H9 (cell line): ENCODE data around the gene XPR1. TPM values are rescaled to one million over a fixed set of nuclear protein-coding genes. Genes with fewer than 3 reads are reported as not detected.

Experiments
- DNase-seq: peaks from one replicate; pipeline ENCODE4 v3.0.0-alpha.2; 2017
- H2AFZ ChIP-seq: one replicate; pipeline ENCODE4 v1.6.1; 2013; ENCODE audit warnings: mild to moderate bottlenecking, low read length, control low read depth, moderate library complexity
- H2AK5ac ChIP-seq: 2 replicates; pipeline ENCODE4 v1.6.1; 2013; ENCODE audit warnings: low read length, control low read depth, mixed read lengths; ENCODE audit not compliant: insufficient read length
- H2BK120ac ChIP-seq: one replicate; pipeline ENCODE4 v1.6.1; 2013; ENCODE audit warnings: low read depth, mild to moderate bottlenecking, low read length, control low read depth, inconsistent platforms; ENCODE audit not compliant: poor library complexity, severe bottlenecking
- H2BK12ac ChIP-seq: 2 replicates; pipeline ENCODE4 v1.6.1; 2013; ENCODE audit warnings: low read length, control low read depth, mixed read lengths, low read depth; ENCODE audit not compliant: insufficient read length
- H2BK15ac ChIP-seq: 2 replicates; pipeline ENCODE4 v1.6.1; 2013; ENCODE audit warnings: low read depth, low read length, control low read depth
- H2BK20ac ChIP-seq: one replicate; pipeline ENCODE4 v1.6.1; 2013; ENCODE audit warnings: low read depth, mild to moderate bottlenecking, low read length, control low read depth, inconsistent platforms; ENCODE audit not compliant: poor library complexity, severe bottlenecking
- H2BK5ac ChIP-seq: 2 replicates; pipeline ENCODE4 v1.6.1; 2013; ENCODE audit warnings: low read length, control low read depth, mixed read lengths; ENCODE audit not compliant: insufficient read length
- H3K14ac ChIP-seq: 2 replicates; pipeline ENCODE4 v1.6.1; 2013; ENCODE audit warnings: low read length, control low read depth; ENCODE audit not compliant: insufficient read depth
- H3K18ac ChIP-seq: 2 replicates; pipeline ENCODE4 v1.6.1; 2013; ENCODE audit warnings: low read depth, mild to moderate bottlenecking, mixed read lengths, low read length, control low read depth; ENCODE audit not compliant: insufficient read length
- H3K23ac ChIP-seq: 2 replicates; pipeline ENCODE4 v1.6.1; 2013; ENCODE audit warnings: low read length, control low read depth, mixed read lengths, low read depth; ENCODE audit not compliant: insufficient read length
- H3K23me2 ChIP-seq: 2 replicates; pipeline ENCODE4 v1.6.1; 2013; ENCODE audit warnings: low read depth, mild to moderate bottlenecking, mixed read lengths, low read length, control low read depth; ENCODE audit not compliant: insufficient read length, poor library complexity, severe bottlenecking
- H3K27ac ChIP-seq: 2 replicates; pipeline ENCODE4 v1.5.1; 2013; ENCODE audit warnings: low read length, control low read depth, mixed read lengths, low read depth; ENCODE audit not compliant: insufficient read length
- H3K27me3 ChIP-seq: 2 replicates; pipeline ENCODE4 v1.6.1; 2013; ENCODE audit warnings: low read length, control low read depth, inconsistent platforms; ENCODE audit not compliant: insufficient read depth
- H3K4ac ChIP-seq: 2 replicates; pipeline ENCODE4 v1.6.1; 2013; ENCODE audit warnings: low read depth, mild to moderate bottlenecking, control low read depth, inconsistent platforms, low read length, moderate library complexity
- H3K4me1 ChIP-seq: 2 replicates; pipeline ENCODE4 v1.6.1; 2013; ENCODE audit warnings: low read length, control low read depth, inconsistent platforms; ENCODE audit not compliant: insufficient read depth
- H3K4me2 ChIP-seq: 2 replicates; pipeline ENCODE4 v1.6.1; 2013; ENCODE audit warnings: low read length, control low read depth, mixed read lengths; ENCODE audit not compliant: insufficient read length, insufficient read depth
- H3K56ac ChIP-seq: 2 replicates; pipeline ENCODE4 v1.6.1; 2013; ENCODE audit warnings: low read depth, mild to moderate bottlenecking, mixed read lengths, low read length, control low read depth; ENCODE audit not compliant: insufficient read length
- H3K79me1 ChIP-seq: 2 replicates; pipeline ENCODE4 v1.6.1; 2013; ENCODE audit warnings: low read depth, mild to moderate bottlenecking, moderate library complexity, low read length, control low read depth, inconsistent platforms; ENCODE audit not compliant: insufficient read depth, poor library complexity, severe bottlenecking
- H3K79me2 ChIP-seq: 2 replicates; pipeline ENCODE4 v1.6.1; 2013; ENCODE audit warnings: low read length, control low read depth, inconsistent platforms; ENCODE audit not compliant: insufficient read depth
- H3K9ac ChIP-seq: 2 replicates; pipeline ENCODE4 v1.6.1; 2013; ENCODE audit warnings: low read length, control low read depth, mixed read lengths; ENCODE audit not compliant: insufficient read length; ENCODE audit errors: extremely low read depth
- H3K9me3 ChIP-seq: one replicate; pipeline ENCODE4 v1.6.1; 2013; ENCODE audit warnings: low read depth, low read length, inconsistent platforms; ENCODE audit not compliant: control insufficient read depth
- H3T11ph ChIP-seq: one replicate; pipeline ENCODE4 v1.6.1; 2013; ENCODE audit warnings: mild to moderate bottlenecking, low read length, control low read depth, inconsistent platforms
- H4K20me1 ChIP-seq: one replicate; pipeline ENCODE4 v1.6.1; 2013; ENCODE audit not compliant: control insufficient read depth, insufficient read length, insufficient read depth
- H4K5ac ChIP-seq: 2 replicates; pipeline ENCODE4 v1.6.1; 2013; ENCODE audit warnings: low read depth, mild to moderate bottlenecking, mixed read lengths, low read length, control low read depth; ENCODE audit not compliant: insufficient read length
- H4K8ac ChIP-seq: replicated peaks from 2 replicates; pipeline ENCODE4 v1.6.1; 2013; ENCODE audit warnings: low read length, control low read depth, mixed read lengths, low read depth; ENCODE audit not compliant: insufficient read length
- H4K91ac ChIP-seq: 2 replicates; pipeline ENCODE4 v1.6.1; 2013; ENCODE audit warnings: low read depth, mild to moderate bottlenecking, moderate library complexity, mixed read lengths, low read length, control low read depth; ENCODE audit not compliant: insufficient read length
- H3K27ac Mint-ChIP-seq, 3 experiments: 2 replicates in 2 of 3; 3 replicates in 1 of 3; pipeline ENCODE4 v1.8.0; 2020 to 2021; ENCODE audit warnings: mixed read lengths in 3 of 3, mild to moderate bottlenecking in 1 of 3, moderate library complexity in 1 of 3
- H3K27me3 Mint-ChIP-seq: 2 replicates; pipeline ENCODE4 v1.8.0; 2021; ENCODE audit warnings: low read depth, mild to moderate bottlenecking, moderate library complexity, mixed read lengths
- H3K36me3 Mint-ChIP-seq, 3 experiments: 2 replicates in 2 of 3; 3 replicates in 1 of 3; pipeline ENCODE4 v1.8.0; 2020 to 2021; ENCODE audit warnings: low read depth in 3 of 3, mixed read lengths in 3 of 3; ENCODE audit not compliant: insufficient read depth in 1 of 3
- H3K4me1 Mint-ChIP-seq, 2 experiments: 2 replicates each; pipeline ENCODE4 v1.8.0; 2020; ENCODE audit warnings: mixed read lengths in 2 of 2
- H3K4me3 Mint-ChIP-seq, 2 experiments: 2 replicates in 1 of 2; 3 replicates in 1 of 2; pipeline ENCODE4 v1.8.0; 2020 to 2021; ENCODE audit warnings: mild to moderate bottlenecking in 2 of 2, mixed read lengths in 2 of 2, moderate library complexity in 1 of 2
- H3K9me3 Mint-ChIP-seq, 2 experiments: 2 replicates in 1 of 2; 3 replicates in 1 of 2; pipeline ENCODE4 v1.8.0; 2020; ENCODE audit warnings: mild to moderate bottlenecking in 2 of 2, mixed read lengths in 2 of 2, moderate library complexity in 1 of 2
- WGBS: extraction: QIAGEN DNeasy Blood & Tissue Kit; methylation state at CpG from one replicate; pipeline ENCODE4 v1.1.7; 2013; ENCODE audit warnings: missing lambda C conversion rate, low lambda C conversion rate, mixed read lengths; ENCODE audit not compliant: insufficient read length; ENCODE audit errors: extremely low coverage; 5-methylcytosine and 5-hydroxymethylcytosine counted together
- total RNA-seq: library from RNA; stranded (reverse); gene quantifications from 2 replicates; pipeline ENCODE4 v1.2.1, GENCODE V29; 2021
- TF ChIP-seq, protein P1 (sequence below): fragments of 200-600 bp; sonication (generic); conservative IDR thresholded peaks from 3 replicates; pipeline ENCODE4 v1.8.0; 2021; ENCODE audit warnings: antibody characterized with exemption, mild to moderate bottlenecking

Gene XPR1
- total RNA-seq, 1 experiment from 2014 or later: 34.1 TPM

- Mint-ChIP-seq H3K36me3 (peaks cover 2 to 4% (median 3%) of the 10 kb centered on the region in 3 experiments; a peak in 3 of 7 replicates), H3K4me3 (no peak overlapping the region), H3K27ac (0 out of 7 replicates have a peak overlapping the region, but pooled peaks of 1 of the 3 experiments have one; percentile 17), H3K9me3 (peaks cover 0 to 3% of the 10 kb centered on the region in 2 experiments; a peak in 1 of 5 replicates), H3K4me1 (peaks cover 4 to 5% of the 10 kb centered on the region in 2 experiments; a peak in 2 of 4 replicates), H3K27me3 (no peaks in the 10 kb centered on the region; the same call in 1 of the 2 replicates)
- H4K8ac ChIP-seq: no peak overlapping the region
- no peak overlapping the region for H2BK15ac ChIP-seq
- H3K79me1 ChIP-seq: no peaks in the 10 kb centered on the region
- H3K4me2 ChIP-seq: no peak overlapping the region
- H3K27ac ChIP-seq: no peak overlapping the region
- H2BK5ac ChIP-seq: no peak overlapping the region
- no peak overlapping the region for H2AFZ ChIP-seq
- no peak overlapping the region for H3T11ph ChIP-seq
- no CpG with 5 or more reads among the region's 2 CpGs for WGBS
- no peaks in the 10 kb centered on the region for H3K9me3 ChIP-seq
- H3K23me2 ChIP-seq: no peaks in the 10 kb centered on the region
- no peak overlapping the region for H4K5ac ChIP-seq
- TF ChIP-seq, protein P1, sequence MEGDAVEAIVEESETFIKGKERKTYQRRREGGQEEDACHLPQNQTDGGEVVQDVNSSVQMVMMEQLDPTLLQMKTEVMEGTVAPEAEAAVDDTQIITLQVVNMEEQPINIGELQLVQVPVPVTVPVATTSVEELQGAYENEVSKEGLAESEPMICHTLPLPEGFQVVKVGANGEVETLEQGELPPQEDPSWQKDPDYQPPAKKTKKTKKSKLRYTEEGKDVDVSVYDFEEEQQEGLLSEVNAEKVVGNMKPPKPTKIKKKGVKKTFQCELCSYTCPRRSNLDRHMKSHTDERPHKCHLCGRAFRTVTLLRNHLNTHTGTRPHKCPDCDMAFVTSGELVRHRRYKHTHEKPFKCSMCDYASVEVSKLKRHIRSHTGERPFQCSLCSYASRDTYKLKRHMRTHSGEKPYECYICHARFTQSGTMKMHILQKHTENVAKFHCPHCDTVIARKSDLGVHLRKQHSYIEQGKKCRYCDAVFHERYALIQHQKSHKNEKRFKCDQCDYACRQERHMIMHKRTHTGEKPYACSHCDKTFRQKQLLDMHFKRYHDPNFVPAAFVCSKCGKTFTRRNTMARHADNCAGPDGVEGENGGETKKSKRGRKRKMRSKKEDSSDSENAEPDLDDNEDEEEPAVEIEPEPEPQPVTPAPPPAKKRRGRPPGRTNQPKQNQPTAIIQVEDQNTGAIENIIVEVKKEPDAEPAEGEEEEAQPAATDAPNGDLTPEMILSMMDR: no peak
- H3K9ac ChIP-seq: no peak overlapping the region
- H3K79me2 ChIP-seq: no peaks in the 10 kb centered on the region
- H4K91ac ChIP-seq: no peak overlapping the region
- no peak overlapping the region for H3K14ac ChIP-seq
- no peaks in the 10 kb centered on the region for H4K20me1 ChIP-seq
- no peak overlapping the region for H3K23ac ChIP-seq
- H3K27me3 ChIP-seq: no peaks in the 10 kb centered on the region
- no peak overlapping the region for H2BK120ac ChIP-seq
- no peak overlapping the region for H3K4ac ChIP-seq
- H3K56ac ChIP-seq: no peak overlapping the region
- H2BK20ac ChIP-seq: no peak overlapping the region
- H3K18ac ChIP-seq: no peak overlapping the region
- no peak overlapping the region for H2AK5ac ChIP-seq
- H2BK12ac ChIP-seq: no peak overlapping the region
- no peaks in the 10 kb centered on the region for H3K4me1 ChIP-seq
- no peak for DNase-seq
These were observed 120.1 kb downstream of the XPR1 start for GRCh38 chr1:180751921-180752320.
